Measurements from ENCODE around the gene CD163.
"Not testable (repeated sequence)": the region's sequence is repeated elsewhere in the genome, so short reads cannot be mapped to it uniquely, and the experiment has no call there.

The CD163 gene

GRCh38 chr12:7503686-7504415 is at the start of gene CD163:
CD163 (minus strand) TSS chr12:7503777; CDS start chr12:7503690, 87 bp downstream.
- DNase-seq (ENCODE audit: low read depth in 2 of 2) = no peak

DNA sequence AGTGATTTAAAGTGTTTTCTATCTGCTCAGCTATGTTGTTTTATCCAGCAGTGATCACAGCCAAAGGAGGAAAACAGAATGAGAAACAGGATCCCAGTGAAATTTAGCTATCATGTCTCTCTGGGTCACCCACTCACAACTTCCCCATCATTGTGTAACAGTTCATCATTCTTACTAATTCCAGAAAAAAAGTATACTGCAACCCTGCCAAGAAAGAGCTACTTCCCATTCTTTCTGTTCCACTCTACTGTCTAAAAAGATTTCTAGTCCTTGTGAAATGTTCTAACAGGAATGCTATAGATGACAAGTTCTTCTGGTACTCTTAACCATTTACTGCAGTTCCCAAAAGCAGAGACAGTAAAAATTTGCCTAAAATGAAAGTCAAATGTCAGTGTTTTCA is 39.2 kb upstream of the CD163 start:
- DNase-seq (ENCODE audit: low read depth in 2 of 2) = no peak

DNA sequence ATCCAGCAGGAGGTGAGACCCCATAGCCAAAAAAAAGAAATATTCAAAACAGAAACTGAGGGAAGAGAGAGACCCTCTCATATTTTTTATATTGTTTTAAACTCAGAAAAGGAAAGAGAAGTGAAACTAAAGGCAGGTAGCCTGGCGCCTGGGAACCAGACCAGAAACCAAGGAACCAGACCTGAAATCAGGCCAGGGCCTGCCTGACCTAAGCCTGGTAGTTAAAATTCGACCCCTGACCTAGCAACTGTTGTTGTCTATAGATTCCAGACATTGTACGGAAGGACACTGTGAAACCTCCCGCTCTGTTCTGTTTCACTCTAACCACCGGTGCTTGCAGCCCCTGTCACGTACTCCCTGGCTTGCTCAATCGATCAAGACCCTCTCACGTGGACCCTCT is 38.5 kb upstream of the CD163 start:
- DNase-seq (ENCODE audit: low read depth in 2 of 2) = no peak

DNA sequence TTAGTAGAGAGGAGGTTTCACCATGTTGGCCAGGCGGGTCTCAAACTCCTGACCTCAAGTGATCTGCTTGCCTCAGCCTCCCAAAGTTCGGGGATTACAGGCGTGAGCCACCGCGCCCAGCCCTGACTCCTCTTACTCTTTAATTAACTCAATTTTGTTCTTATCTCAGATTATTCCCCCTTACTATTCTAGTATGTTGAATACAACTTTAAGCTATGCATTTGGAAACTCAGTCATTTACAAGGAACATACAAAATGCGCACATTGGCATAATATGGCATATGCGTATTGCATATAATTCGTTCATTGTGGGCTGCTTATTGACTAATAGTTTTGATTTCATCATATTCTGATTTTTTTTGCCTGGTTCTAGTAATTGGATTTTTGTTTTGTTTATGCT is 10.8 kb upstream of the CD163 start:
- no peak for DNase-seq (ENCODE audit: low read depth in 2 of 2)

- DNase-seq (ENCODE audit: low read depth in 2 of 2) = no peak
Measured at GRCh38 chr12:7512553-7512952, 9.0 kb upstream of the CD163 start.

DNA sequence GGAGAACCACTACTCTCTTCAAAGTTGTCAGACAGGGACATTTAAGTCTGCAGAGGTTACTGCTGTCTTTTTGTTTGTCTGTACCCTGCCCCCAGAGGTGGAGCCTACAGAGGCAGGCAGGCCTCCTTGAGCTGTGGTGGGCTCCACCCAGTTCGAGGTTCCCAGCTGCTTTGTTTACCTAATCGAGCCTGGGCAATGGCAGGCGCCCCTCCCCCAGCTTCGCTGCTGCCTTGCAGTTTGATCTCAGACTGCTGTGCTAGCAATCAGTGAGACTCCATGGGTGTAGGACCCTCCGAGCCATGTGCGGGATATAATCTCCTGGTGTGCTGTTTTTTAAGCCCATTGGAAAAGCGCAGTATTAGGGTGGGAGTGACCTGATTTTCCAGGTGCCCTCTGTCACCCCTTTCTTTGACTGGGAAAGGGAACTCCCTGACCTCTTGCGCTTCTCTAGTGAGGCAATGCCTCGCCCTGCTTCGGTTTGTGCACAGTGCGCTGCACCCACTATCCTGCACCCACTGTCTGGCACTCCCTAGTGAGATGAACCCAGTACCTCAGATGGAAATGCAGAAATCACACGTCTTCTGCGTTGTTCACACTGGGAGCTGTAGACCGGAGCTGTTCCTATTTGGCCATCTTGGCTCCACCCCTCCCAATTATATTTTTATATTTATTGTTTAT is 6.4 kb upstream of the CD163 start:
- not testable (repeated sequence) for DNase-seq (ENCODE audit: low read depth in 2 of 2)

- no peak for DNase-seq (ENCODE audit: low read depth in 2 of 2)
Measured at GRCh38 chr12:7502612-7503011, 965 bp downstream of the CD163 start.

- DNase-seq (ENCODE audit: low read depth in 2 of 2) = no peak
Measured at GRCh38 chr12:7501031-7501588, 2.5 kb downstream of the CD163 start.

- DNase-seq (ENCODE audit: low read depth in 2 of 2) = no peak
Measured at GRCh38 chr12:7499636-7500035, 3.9 kb downstream of the CD163 start.

GRCh38 chr12:7498809-7499208 is 4.8 kb downstream of the CD163 start:
- DNase-seq (ENCODE audit: low read depth in 2 of 2) = no peak

- DNase-seq (ENCODE audit: low read depth in 2 of 2) = no peak
Measured at GRCh38 chr12:7497661-7498060, 5.9 kb downstream of the CD163 start.

- no peak for DNase-seq (ENCODE audit: low read depth in 2 of 2)
Measured at GRCh38 chr12:7496451-7496850, 7.1 kb downstream of the CD163 start.

DNA sequence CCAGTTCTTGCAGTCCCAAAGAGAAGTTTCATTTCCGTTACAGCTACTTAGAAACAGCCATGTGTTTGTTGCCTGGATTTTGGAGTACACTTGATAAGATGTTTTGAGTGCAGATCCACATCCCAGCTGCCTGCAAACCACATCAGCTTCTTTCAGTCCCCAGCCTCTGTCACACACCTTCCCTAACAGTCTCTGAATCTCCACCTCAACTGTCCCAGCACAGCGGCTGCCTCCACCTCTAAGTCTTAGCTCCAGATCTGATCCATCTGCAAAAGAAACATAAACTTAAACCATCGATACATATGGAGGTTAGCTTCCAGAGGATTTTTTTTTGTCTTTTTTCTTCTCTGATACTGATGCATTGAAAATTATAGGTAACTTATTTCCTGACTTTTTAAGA is 8.4 kb downstream of the CD163 start:
- no peak for DNase-seq (ENCODE audit: low read depth in 2 of 2)

DNA sequence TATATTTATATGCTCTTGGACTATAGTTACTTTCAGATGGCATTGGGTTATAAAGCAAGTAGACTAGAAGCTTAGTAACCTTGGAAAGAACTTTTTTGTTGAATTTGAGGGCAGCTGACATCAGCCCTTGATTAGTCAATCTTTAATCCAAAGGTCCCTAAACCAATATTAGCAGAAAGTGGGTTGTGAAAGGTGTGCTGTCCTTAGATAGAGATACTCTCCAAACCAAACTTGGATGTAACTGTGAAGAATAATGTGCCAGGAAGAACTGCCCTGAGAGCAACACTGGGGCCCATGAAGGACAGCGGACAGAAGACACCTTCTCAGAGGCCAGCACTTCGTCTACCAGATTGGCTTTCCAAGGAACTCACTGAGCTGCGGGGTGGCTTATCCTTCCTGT is 10.6 kb downstream of the CD163 start:
- DNase-seq (ENCODE audit: low read depth in 2 of 2) = no peak

- DNase-seq (ENCODE audit: low read depth in 2 of 2) = no peak
Measured at GRCh38 chr12:7486512-7486911, 17.1 kb downstream of the CD163 start.

DNA sequence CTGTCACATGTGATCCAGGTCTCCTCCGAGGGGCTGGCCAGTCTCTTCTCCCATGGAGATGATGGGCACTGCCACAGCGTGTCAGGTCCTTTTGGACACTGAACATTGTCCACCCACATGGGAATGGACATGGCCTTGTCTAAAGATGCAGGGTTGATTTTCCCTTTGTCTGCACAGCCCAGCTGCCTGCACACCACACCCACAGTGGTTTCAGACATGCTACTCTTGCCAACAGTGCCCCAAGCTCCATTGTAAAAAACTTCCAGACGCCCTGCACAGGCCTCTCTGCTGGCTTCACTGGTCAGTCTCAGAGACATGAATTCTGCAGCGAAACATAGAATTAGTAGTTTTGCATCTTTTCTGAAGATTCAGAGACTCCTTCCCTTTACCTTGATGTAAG is 18.5 kb downstream of the CD163 start:
- DNase-seq (ENCODE audit: low read depth in 2 of 2) = no peak

GRCh38 chr12:7483343-7483742 is 20.2 kb downstream of the CD163 start:
- DNase-seq (ENCODE audit: low read depth in 2 of 2) = no peak

- DNase-seq (ENCODE audit: low read depth in 2 of 2) = no peak
Measured at GRCh38 chr12:7479771-7480170, 23.8 kb downstream of the CD163 start.

DNA sequence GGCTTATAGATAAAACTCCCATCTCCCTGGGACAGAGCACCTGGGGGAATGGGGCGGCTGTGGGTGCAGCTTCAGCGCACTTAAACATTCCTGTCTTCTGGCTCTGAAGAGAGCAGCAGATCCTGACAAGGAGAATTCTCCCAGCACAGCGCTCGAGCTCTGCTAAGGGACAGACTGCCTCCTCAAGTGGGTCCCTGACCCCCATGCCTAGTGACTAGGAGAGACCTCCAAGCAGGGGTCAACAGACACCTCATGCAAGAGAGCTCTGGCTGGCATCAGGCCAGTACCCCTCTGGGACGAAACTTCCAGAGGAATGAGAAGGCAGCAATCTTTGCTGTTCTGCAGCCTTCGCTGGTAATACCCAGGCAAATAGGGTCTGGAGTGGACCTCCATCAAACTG is 31.5 kb downstream of the CD163 start:
- no peak for DNase-seq (ENCODE audit: low read depth in 2 of 2)

- peak in 1 of 2 donors; percentile 31 for DNase-seq (ENCODE audit: low read depth in 2 of 2)
Measured at GRCh38 chr12:7460375-7461259, 43.0 kb downstream of the CD163 start.

GRCh38 chr12:7459973-7460372 is 43.6 kb downstream of the CD163 start:
- no peak for DNase-seq (ENCODE audit: low read depth in 2 of 2)

DNA sequence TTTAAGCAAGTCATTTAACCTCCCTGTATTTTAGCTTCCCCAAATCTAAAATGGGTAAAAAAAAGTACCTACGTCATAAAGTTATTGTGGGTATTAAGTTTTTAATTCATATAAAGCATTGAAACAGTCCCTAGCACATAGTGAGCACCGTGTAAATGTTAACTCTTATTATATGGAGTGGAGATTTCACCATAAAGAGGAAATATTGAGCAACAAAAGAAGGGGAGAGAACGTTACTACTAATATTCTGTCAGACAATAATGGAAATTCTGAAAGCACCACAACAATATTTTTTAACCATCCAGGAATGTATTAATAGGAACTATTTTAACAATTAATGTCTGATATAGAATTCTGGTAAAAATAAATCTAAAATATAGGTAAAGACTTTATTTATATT is 51.8 kb downstream of the CD163 start:
- DNase-seq (ENCODE audit: low read depth in 2 of 2) = no peak

All from stimulated activated CD4-positive, alpha-beta T cell treated with anti-CD3 and anti-CD28 coated beads, Interleukin-15, amount 100 ng/mL, for 48 hours (primary cell).